H54 (cell line): ENCODE data around the gene IL2RA.
"Not testable (repeated sequence)": the region's sequence is repeated elsewhere in the genome, so short reads cannot be mapped to it uniquely, and the experiment has no call there.

Experiments used
- DNase-seq: peaks from one replicate; pipeline ENCODE4 v3.0.0; 2011; ENCODE audit warnings: low spot score, mixed read lengths; ENCODE audit not compliant: insufficient read length
- FAIRE-seq: peaks from 3 replicates; lab custom pipeline; 2011; peaks lifted over from hg19 to GRCh38; lab: Jason Lieb, UNC
- POLR2A ChIP-seq: IDR thresholded peaks from 2 replicates; pipeline ENCODE4 v1.6.1; 2011; ENCODE audit warnings: low read depth, mild to moderate bottlenecking, low read length

Gene IL2RA

GRCh38 chr10:5973069-5973468 lies 89.1 kb downstream of the IL2RA start:
- no peak for FAIRE-seq
- TF ChIP-seq POLR2A: no peak
- no peak for DNase-seq

DNA sequence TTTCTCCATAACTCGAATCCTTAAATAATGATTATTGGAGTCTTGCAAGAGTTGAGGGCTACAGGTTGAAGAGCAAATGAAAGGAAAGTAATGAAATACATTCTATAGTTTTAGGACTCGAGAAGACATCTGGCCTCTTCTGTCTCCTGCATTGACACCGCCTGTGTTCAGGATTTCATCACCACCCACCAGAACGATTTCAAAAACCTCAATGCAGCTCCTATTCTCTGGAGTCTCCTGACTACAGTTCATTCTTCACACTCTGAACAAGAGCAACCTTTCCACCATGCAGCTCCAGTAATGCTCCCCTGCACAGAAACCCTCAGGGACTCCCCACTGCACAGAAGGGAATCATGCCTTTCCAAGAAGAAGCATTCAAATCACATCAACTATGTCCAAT lies 90.3 kb downstream of the IL2RA start:
- FAIRE-seq: no peak
- TF ChIP-seq POLR2A: no peak
- DNase-seq: no peak

DNA sequence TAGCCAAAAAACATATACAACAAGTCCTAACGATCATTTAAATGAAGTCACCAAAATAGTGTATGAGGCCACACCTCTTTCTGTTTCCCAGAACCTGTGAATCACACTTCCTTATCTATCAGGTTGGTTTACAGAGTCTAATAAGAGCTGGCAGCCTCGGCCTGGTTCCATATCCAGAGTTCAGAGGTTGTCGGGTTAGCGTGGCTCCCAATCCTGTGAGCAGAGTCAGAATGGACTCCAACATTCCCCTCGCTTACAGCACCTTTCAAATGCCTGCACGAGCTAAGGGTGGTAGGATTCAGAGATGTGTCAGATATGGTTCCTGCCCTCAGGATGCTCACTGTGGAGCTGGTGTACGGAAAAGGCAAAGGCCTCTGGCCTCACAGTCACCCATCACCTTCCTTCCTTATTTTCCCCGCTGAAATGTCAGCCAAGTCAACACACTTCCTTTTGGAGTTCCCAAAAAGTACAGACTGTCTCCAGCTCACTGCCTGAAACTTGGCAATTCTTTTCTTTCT lies 90.8 kb downstream of the IL2RA start:
- DNase-seq: no peak
- no peak for TF ChIP-seq POLR2A
- FAIRE-seq: no peak

- DNase-seq (no peak), FAIRE-seq (no peak)
- TF ChIP-seq POLR2A: no peak
Measured at GRCh38 chr10:5970527-5970926, 91.6 kb downstream of the IL2RA start.

GRCh38 chr10:5970066-5970465 lies 92.1 kb downstream of the IL2RA start:
- TF ChIP-seq POLR2A: no peak
- DNase-seq: no peak
- no peak for FAIRE-seq

DNA sequence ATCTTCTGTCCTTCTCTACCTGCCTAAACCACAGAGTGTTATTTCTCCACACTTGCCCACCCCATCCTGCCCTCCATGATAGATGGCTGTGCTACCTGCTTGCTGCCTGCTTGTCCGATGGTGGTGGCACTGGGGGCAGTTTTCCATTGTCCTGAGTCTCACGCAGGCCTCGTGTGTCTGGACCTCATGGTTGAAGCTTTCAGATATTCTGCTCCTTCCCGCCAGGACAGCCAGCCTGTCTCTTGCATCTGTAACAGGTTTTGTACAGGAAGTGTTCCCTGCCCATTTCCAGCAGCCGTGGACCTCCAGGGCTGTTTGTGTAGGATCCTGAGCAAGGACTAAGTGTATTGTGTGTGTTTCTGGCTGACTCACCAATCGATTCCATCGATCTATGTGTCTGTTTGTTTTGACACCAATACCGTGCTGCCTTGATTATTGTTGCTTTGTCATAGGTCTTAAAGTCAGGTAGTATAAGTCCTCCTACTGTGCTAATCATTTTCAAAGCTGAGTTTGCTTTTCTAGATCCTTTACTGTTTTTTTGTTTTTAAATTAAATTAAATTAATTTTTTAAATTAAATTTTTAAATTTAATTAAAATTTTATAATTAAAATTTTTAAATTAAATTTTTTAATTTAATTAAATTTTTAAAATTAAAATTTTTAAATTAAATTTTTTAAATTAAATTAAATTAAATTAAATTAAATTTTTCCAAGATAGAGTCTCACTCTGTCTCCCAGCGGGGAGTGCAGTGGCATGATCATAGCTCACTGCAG lies 93.3 kb downstream of the IL2RA start:
- no peak for DNase-seq
- no peak for TF ChIP-seq POLR2A
- no peak for FAIRE-seq

DNA sequence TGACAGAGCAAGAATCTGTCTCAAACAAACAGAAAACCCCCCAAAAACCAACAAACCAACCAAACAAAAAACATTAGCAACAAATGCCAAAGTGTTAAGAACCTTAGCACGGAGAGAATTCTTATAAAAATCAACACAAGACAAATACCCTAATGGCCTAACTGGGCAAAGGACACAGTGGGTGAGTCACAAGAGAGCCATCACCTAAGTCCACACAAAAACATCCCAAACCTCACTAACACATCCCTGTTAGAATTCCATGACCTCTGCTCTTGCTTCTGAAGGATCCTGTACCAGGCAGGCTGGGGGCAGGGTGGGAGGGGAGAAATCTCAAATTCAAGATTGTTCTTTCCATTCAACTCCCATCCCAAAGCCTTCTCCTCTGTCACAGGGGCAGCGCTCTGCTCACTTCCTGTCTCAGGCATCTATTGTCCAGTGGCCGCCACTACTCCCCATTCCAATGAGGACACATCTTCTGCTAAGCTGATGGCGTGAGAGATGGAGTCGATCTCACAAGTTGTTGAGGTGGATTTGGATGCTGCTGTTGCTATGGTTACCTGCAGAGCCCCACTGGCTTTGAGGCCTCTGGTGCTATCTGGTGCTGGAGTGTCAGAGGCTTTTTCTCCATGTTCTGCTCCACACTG lies 94.0 kb downstream of the IL2RA start:
- DNase-seq: no peak
- TF ChIP-seq POLR2A: no peak
- no peak for FAIRE-seq

DNA sequence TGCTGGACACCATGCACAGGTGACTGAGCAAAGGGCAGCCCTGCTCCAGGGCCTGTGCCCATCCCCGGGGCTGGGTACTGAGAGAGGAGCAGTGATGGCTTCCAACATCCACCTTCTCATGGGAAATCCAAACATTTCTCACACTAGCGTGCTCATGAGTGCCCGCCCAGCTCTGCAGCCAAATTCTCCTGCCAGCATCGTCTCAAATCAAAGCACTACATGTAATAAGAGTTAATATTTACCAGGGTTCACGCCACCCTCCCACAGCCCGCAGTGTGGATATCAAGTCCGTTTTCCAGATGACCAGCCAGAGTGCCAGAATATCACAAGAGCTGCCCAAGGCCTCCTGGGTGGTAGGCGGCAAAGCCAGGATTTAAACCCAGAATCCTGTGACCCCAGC lies 96.9 kb downstream of the IL2RA start:
- FAIRE-seq (no peak), DNase-seq (no peak)
- TF ChIP-seq POLR2A: no peak

GRCh38 chr10:5964736-5965135 lies 97.4 kb downstream of the IL2RA start:
- TF ChIP-seq POLR2A: no peak
- FAIRE-seq (no peak), DNase-seq (no peak)

GRCh38 chr10:5963591-5963990 lies 98.6 kb downstream of the IL2RA start:
- FAIRE-seq: no peak
- DNase-seq: no peak
- no peak for TF ChIP-seq POLR2A

DNA sequence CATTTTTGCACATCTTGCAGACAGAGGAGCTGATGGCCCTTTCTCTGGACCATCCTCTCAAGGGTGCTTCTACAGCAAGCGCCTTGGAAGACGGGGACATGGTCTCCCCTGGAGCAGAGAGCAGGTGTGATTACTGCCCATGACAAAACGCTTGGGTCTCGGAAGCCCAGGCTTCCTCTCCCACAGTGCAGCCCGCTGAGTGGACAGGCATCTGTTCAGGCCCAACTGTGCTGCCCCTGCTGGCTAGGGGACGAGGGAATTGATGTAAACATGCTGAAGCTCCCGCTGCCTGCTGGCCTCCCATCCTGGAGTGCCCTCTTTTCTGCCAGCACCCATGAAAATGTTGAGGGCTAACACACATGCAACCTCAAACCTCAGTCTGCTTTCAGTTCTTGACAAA lies 99.1 kb downstream of the IL2RA start:
- no peak for FAIRE-seq
- DNase-seq: no peak
- TF ChIP-seq POLR2A: no peak

- not testable (repeated sequence) for FAIRE-seq, DNase-seq
Measured at GRCh38 chr10:5962358-5962940, 99.7 kb downstream of the IL2RA start.

DNA sequence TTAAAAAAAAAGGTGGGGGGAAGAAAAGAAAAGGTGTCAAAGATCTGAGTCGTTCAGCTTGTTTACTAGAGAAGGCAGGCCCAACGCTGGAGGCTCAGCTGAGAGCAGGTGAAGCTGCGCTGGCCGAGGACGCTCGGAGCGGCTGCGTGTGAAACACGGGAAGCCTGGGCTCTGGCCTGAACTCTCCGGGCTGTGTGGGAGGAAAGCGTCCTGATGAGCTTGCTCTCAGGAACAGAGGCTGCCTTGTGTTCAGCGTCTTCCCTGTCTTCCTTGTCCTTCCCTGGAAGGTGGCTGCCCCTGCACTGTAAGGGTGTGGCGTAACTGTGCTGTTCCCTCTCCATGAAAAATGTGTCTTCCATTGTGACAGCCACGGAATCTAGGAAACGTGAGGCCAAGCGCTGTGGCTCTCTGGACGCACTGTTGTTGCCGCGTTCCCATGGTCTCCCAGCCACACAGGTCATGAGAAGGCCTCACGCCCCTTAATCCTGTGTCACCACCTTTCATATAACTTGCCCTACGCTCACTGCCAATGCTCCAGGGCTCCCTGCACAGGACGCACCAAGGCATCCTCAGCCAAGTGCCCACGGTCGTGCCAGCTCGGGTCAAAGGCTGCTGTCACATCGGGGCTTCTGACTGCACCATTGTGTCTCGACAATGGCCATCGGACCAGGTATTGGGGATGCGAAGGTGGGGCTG lies 100.6 kb downstream of the IL2RA start:
- TF ChIP-seq POLR2A: no peak
- no peak for DNase-seq
- no peak for FAIRE-seq

GRCh38 chr10:5960973-5961275 lies 101.2 kb downstream of the IL2RA start:
- DNase-seq, FAIRE-seq: not testable (repeated sequence)
